NCI-H774 (cell line): ENCODE results near the gene KIF3C.
A peak's percentile ranks its signal among the peaks of the same experiment; 100 is the strongest.

ENCODE experiments used
- DNase-seq: peaks from one replicate; lab custom pipeline; 2025; lab: John Stamatoyannopoulos, UW

The KIF3C gene

GRCh38 chr2:25877431-25878360 is 104.6 kb downstream of the KIF3C start:
- peak; percentile 41 for DNase-seq
